GM20000 (cell line): ENCODE results near the gene MS4A1.
"Not testable (repeated sequence)": the region's sequence is repeated elsewhere in the genome, so short reads cannot be mapped to it uniquely, and the experiment has no call there.

Experiments used
- DNase-seq: peaks from one replicate; pipeline ENCODE4 v3.0.0; 2012; ENCODE audit warnings: low spot score
- CTCF ChIP-seq: IDR thresholded peaks from 2 replicates; pipeline ENCODE4 v1.5.1; 2012; ENCODE audit warnings: mild to moderate bottlenecking, control low read depth; ENCODE audit errors: extremely low read depth, missing control alignments

Gene MS4A1

GRCh38 chr11:60447070-60447469 is 8.6 kb upstream of the MS4A1 start:
- no peak for DNase-seq
- TF ChIP-seq CTCF, result no peak

GRCh38 chr11:60447846-60448245 is 7.8 kb upstream of the MS4A1 start:
- no peak for DNase-seq
- TF ChIP-seq CTCF, result no peak

- DNase-seq, result not testable (repeated sequence)
Observed at GRCh38 chr11:60451185-60451584, 4.5 kb upstream of the MS4A1 start.

- no peak for DNase-seq
- TF ChIP-seq CTCF, result no peak
Observed at GRCh38 chr11:60454212-60454611, 1.4 kb upstream of the MS4A1 start.

GRCh38 chr11:60457576-60457975 is 1.9 kb downstream of the MS4A1 start:
- peak; percentile 49 for DNase-seq
- TF ChIP-seq CTCF, result no peak

- no peak for DNase-seq
Observed at GRCh38 chr11:60459345-60459744, 3.7 kb downstream of the MS4A1 start.

GRCh38 chr11:60468829-60469228 is 13.2 kb downstream of the MS4A1 start:
- TF ChIP-seq CTCF, result no peak
- DNase-seq, result no peak

More at GRCh38 chr11:60459345-60459744, 3.7 kb downstream of the MS4A1 start:
- TF ChIP-seq CTCF, result no peak

- TF ChIP-seq CTCF, result no peak
- no peak for DNase-seq
Observed at GRCh38 chr11:60469723-60470122, 14.1 kb downstream of the MS4A1 start.
